DMS 273 treated with DMSO at 0.1 percent for 48 hours (cell line): ENCODE measurements around the gene PALM2AKAP2.
"Not testable (repeated sequence)": the region's sequence is repeated elsewhere in the genome, so short reads cannot be mapped to it uniquely, and the experiment has no call there.

Source experiments
- DNase-seq: peaks from one replicate; lab custom pipeline; 2025; lab: John Stamatoyannopoulos, UW

PALM2AKAP2 gene

GRCh38 chr9:109805050-109805449, 25.1 kb downstream of the PALM2AKAP2 start:
- DNase-seq: no peak

DNA sequence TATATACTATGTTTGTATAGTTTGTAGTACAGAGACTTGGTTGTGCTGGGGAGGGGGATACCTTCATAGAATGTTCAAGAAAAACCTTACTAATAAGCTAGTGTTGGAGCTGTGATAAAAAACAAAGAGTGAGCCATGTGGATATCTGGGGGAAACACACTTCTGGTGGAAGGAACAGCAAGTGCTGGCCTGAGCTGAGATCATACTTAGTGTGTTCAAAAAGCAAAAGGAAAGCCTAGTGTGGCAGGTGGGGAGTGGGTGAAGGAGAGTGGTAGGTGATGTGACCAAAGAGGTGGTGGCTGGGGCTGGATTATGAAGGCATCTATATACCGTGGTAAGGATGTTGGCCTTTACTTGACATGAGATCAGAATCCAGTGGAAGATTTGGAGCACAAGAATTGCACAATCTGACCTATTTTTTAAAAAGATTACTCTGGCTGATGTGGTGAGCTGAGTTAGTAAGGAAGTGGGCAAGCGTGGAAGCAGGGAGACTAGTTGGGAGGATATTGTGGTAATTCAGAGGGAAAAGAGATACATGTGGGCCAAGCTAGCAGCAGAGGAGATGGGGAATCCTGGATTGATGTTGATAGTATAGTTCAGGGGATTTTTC, 26.6 kb downstream of the PALM2AKAP2 start:
- no peak for DNase-seq

- no peak for DNase-seq
Measured at GRCh38 chr9:109811876-109812275, 31.9 kb downstream of the PALM2AKAP2 start.

GRCh38 chr9:109812331-109812730, 32.3 kb downstream of the PALM2AKAP2 start:
- DNase-seq: no peak

GRCh38 chr9:109812818-109813281, 32.9 kb downstream of the PALM2AKAP2 start:
- DNase-seq: no peak

GRCh38 chr9:109813303-109813702, 33.3 kb downstream of the PALM2AKAP2 start:
- DNase-seq: no peak

DNA sequence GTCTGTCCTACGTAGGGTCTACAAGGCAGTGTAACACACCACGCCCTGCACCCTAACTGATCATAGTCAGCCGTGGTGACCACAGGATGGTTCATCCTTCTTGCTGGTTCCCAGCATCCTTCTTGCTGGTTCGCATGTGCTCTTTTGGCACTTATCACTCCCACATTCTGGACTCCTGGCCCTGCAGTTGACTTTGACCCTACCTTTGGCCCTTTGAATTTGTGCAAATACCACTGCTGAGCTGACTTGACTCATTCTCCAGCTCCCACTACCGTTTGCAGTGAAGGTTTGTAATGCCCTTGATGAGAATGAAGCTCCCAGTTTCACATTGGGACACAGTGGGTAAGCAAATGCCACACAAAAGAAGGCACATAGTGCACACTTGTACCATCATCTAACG, 33.8 kb downstream of the PALM2AKAP2 start:
- no peak for DNase-seq

GRCh38 chr9:109815366-109815947, 35.5 kb downstream of the PALM2AKAP2 start:
- DNase-seq: no peak

GRCh38 chr9:109816490-109816889, 36.5 kb downstream of the PALM2AKAP2 start:
- DNase-seq: no peak

DNA sequence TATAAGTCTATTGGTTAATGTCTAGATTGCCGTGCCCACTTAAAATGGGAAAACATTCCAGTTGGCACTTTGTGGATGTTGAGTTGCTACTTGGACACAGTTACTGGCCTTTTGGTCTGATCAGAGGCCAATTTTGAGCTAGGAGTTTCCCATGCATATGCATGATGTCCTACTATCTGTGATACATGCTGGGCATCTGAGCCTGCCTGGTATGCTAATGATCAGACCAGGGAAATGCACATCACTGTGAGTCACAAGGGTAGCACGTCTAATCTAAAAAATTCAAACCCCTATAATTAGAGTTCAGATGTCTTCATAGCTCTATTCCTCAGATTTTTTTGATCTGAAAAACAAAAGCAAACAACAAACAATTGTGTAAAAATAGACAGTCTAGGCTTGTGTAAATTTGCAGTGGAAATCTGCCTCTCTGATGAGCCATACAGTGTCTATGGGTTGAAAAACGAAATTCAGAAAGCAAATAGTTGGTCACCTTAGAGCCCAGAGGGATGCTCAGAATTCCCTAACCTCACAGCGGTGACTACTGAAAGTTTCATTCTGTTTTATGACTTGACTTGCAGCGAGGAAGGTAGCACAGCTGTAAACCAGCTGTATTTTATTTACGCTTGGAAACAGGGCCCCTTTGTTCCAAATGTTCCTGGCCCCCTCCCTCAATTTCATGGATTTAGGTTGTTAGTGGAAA, 37.3 kb downstream of the PALM2AKAP2 start:
- no peak for DNase-seq

DNA sequence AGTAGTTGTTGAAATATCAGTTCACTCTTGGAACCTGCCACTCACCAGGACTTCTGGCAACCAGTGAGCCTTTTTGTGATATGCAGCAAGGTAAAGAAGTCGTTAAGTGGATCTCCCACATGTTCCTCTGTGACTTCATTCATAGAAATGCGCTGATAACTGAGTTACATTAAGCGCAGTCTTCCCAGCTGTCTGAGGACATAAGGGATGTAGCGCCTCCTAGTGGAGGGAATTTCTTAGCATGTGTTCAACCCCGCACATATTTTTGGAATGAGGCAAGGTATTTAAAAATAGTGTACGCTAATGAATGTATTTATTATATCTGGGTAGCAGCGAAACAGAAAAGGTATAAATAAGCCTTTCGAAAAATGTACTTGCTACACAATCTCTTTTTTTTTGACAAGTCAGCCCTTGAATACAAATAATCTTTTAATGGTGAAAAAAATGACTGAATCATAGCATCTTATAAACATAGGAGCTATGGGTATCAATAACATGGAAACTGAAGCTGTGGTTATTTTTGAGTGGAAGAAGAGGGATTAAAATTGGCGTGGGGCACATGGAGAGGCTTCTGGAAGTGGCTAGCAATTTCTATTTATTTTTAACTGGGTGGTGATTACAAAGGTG, 38.0 kb downstream of the PALM2AKAP2 start:
- peak; percentile 83 for DNase-seq

DNA sequence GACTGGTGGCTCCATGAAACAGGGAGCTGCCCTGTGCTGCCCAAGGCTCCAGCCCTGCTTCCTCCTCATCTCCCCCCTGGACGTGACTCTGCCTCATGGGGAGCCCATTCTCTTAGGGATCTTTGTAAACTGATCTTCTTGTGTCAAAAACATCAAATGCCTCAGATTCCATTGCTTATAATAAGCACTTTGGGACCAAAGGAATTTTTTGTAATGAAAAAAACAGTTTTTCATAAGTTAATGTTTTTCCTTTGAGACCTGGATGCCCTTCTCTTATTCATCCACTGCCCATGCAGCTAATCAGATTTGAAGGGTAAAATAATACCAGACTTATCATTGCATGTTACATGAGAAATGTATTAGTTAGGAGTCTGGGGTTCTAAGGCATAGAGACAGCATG, 41.7 kb downstream of the PALM2AKAP2 start:
- DNase-seq: no peak

- not testable (repeated sequence) for DNase-seq
Measured at GRCh38 chr9:109825383-109825782, 45.4 kb downstream of the PALM2AKAP2 start.

- DNase-seq: no peak
Measured at GRCh38 chr9:109826559-109826958, 46.6 kb downstream of the PALM2AKAP2 start.

DNA sequence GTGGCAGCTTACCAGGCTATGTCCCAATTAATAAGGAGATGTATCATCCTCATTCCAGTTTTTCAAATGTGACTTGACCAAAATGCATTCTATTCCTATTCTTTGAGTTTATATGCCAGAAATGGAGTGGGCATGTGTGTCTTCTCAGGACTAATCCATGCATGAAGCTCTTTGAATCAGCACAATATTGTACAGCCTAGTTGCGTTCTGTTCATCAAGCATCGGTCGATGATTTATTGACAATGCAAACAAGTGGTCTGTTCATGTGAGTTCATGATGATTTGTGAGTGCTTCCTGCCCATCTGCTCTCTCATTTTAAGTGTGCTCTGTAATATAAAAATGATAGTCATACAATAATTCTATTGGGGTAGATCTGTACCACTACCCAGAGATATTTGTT, 48.3 kb downstream of the PALM2AKAP2 start:
- DNase-seq: no peak
